ENCODE results near the gene F2RL1. TPM values are rescaled to one million over a fixed set of nuclear protein-coding genes. Genes with fewer than 3 reads are reported as not detected.

Gene F2RL1
- total and polyA plus RNA-seq, 4 donors: 3.8 to 19.2 (median 5.4) TPM

GRCh38 chr5:76866503-76866902 lies 47.7 kb downstream of the F2RL1 start:
- Histone ChIP-seq H3K4me3 (no peak overlapping the region), H3K27me3 (ENCODE audit: control insufficient read depth in 3 of 3, insufficient read depth in 3 of 3, low read length in 2 of 3) (no peaks in the 10 kb centered on the region), H3K4me1 (ENCODE audit: control insufficient read depth in 5 of 5, insufficient read depth in 5 of 5, low read length in 5 of 5) (peaks cover 0 to 4% (median 0%) of the 10 kb centered on the region in 5 donors), H3K27ac (ENCODE audit: low read depth in 1 of 2, low read length in 1 of 2) (no peak overlapping the region), H3K36me3 (ENCODE audit: control insufficient read depth in 4 of 4, insufficient read depth in 4 of 4, low read length in 4 of 4) (no peaks in the 10 kb centered on the region), H3K9ac (ENCODE audit: insufficient read depth in 1 of 2, low read length in 2 of 2) (no peak overlapping the region), H3K9me3 (ENCODE audit: control insufficient read depth in 4 of 4, insufficient read depth in 3 of 4, low read length in 3 of 4) (no peaks in the 10 kb centered on the region)
- WGBS, 2 donors: 91 to 95% methylated on average over 2 of the region's 2 CpGs
- DNase-seq: no peak
- TF ChIP-seq, protein P1, sequence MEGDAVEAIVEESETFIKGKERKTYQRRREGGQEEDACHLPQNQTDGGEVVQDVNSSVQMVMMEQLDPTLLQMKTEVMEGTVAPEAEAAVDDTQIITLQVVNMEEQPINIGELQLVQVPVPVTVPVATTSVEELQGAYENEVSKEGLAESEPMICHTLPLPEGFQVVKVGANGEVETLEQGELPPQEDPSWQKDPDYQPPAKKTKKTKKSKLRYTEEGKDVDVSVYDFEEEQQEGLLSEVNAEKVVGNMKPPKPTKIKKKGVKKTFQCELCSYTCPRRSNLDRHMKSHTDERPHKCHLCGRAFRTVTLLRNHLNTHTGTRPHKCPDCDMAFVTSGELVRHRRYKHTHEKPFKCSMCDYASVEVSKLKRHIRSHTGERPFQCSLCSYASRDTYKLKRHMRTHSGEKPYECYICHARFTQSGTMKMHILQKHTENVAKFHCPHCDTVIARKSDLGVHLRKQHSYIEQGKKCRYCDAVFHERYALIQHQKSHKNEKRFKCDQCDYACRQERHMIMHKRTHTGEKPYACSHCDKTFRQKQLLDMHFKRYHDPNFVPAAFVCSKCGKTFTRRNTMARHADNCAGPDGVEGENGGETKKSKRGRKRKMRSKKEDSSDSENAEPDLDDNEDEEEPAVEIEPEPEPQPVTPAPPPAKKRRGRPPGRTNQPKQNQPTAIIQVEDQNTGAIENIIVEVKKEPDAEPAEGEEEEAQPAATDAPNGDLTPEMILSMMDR (IDR thresholded peaks at IDR 0.05; ENCODE audit: control extremely low read depth, extremely low read depth): no peak
- ATAC-seq (ENCODE audit: insufficient read depth, low FRiP score): no peak

DNA sequence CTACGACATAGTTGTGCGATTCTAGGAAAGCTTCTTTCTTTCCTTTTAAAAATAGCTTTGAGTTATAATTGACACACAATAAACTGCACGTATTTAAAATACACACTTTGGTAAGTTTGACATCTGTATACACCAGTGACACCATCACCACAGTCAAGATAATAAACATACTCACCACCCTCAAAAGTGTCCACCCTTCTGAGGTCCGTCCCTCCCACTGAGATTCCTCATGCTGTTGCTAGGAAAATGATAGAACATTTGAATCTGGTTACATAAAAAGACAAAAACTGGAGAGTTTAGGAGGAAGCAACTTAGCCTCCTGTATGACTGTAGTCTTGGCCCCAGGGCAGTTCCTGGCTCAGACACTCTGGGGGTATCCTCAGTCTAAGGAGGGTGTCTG lies 48.2 kb downstream of the F2RL1 start:
- DNase-seq: no peak
- no peaks in the 10 kb centered on the region for H3K36me3 ChIP-seq (ENCODE audit: control insufficient read depth in 4 of 4, insufficient read depth in 4 of 4, low read length in 4 of 4)
- no peaks in the 10 kb centered on the region for H3K4me1 ChIP-seq (ENCODE audit: control insufficient read depth in 5 of 5, insufficient read depth in 5 of 5, low read length in 5 of 5)
- H3K9ac ChIP-seq (ENCODE audit: insufficient read depth in 1 of 2, low read length in 2 of 2): no peak overlapping the region
- TF ChIP-seq, protein P1 (IDR thresholded peaks at IDR 0.05; ENCODE audit: control extremely low read depth, extremely low read depth): no peak
- H3K27ac ChIP-seq (ENCODE audit: low read depth in 1 of 2, low read length in 1 of 2): no peak overlapping the region
- WGBS, 2 donors: 78 to 81% methylated on average over 4 of the region's 4 CpGs
- ATAC-seq (ENCODE audit: insufficient read depth, low FRiP score): no peak
- no peak overlapping the region for H3K4me3 ChIP-seq
- H3K9me3 ChIP-seq (ENCODE audit: control insufficient read depth in 4 of 4, insufficient read depth in 3 of 4, low read length in 3 of 4): no peaks in the 10 kb centered on the region
- no peaks in the 10 kb centered on the region for H3K27me3 ChIP-seq (ENCODE audit: control insufficient read depth in 3 of 3, insufficient read depth in 3 of 3, low read length in 2 of 3)

- TF ChIP-seq, protein P1 (IDR thresholded peaks at IDR 0.05; ENCODE audit: control extremely low read depth, extremely low read depth): peak; percentile 68
- DNase-seq (peak; percentile 74 to 78 (median 74)), ATAC-seq (ENCODE audit: insufficient read depth, low FRiP score) (peak; percentile 72)
- H3K27me3 ChIP-seq (ENCODE audit: control insufficient read depth in 3 of 3, insufficient read depth in 3 of 3, low read length in 2 of 3): no peaks in the 10 kb centered on the region
- H3K9ac ChIP-seq (ENCODE audit: insufficient read depth in 1 of 2, low read length in 2 of 2): no peak overlapping the region
- no peak overlapping the region for H3K27ac ChIP-seq (ENCODE audit: low read depth in 1 of 2, low read length in 1 of 2)
- H3K4me3 ChIP-seq: no peak overlapping the region
- no peaks in the 10 kb centered on the region for H3K4me1 ChIP-seq (ENCODE audit: control insufficient read depth in 5 of 5, insufficient read depth in 5 of 5, low read length in 5 of 5)
- WGBS, 2 donors: 75 to 80% methylated on average over 8 of the region's 8 CpGs
- H3K36me3 ChIP-seq (ENCODE audit: control insufficient read depth in 4 of 4, insufficient read depth in 4 of 4, low read length in 4 of 4): no peaks in the 10 kb centered on the region
- H3K9me3 ChIP-seq (ENCODE audit: control insufficient read depth in 4 of 4, insufficient read depth in 3 of 4, low read length in 3 of 4): no peaks in the 10 kb centered on the region
Observed at GRCh38 chr5:76867827-76868693, 49.2 kb downstream of the F2RL1 start.
